ENCODE results near the gene WDFY4.

WDFY4 gene

GRCh38 chr10:48749254-48749787 is 64.6 kb downstream of the WDFY4 start:
- Histone ChIP-seq H3K36me3 (ENCODE audit: insufficient read depth) (no peaks in the 10 kb centered on the region), H3K27ac (no peak overlapping the region), H3K27me3 (ENCODE audit: insufficient read depth, low read depth) (no peaks in the 10 kb centered on the region), H2AFZ (ENCODE audit: low read depth) (no peak overlapping the region), H3K79me2 (ENCODE audit: insufficient read depth, low read depth) (no peaks in the 10 kb centered on the region), H4K20me1 (ENCODE audit: insufficient read depth) (no peaks in the 10 kb centered on the region), H3K4me2 (no peak overlapping the region), H3K4me1 (ENCODE audit: low read depth, poor library complexity, severe bottlenecking) (no peaks in the 10 kb centered on the region), H3K9ac (no peak overlapping the region), H3K4me3 (IDR thresholded peaks at IDR 0.05; ENCODE audit: insufficient read depth, low read depth, low read length) (no peak overlapping the region)
- TF ChIP-seq, protein P1, sequence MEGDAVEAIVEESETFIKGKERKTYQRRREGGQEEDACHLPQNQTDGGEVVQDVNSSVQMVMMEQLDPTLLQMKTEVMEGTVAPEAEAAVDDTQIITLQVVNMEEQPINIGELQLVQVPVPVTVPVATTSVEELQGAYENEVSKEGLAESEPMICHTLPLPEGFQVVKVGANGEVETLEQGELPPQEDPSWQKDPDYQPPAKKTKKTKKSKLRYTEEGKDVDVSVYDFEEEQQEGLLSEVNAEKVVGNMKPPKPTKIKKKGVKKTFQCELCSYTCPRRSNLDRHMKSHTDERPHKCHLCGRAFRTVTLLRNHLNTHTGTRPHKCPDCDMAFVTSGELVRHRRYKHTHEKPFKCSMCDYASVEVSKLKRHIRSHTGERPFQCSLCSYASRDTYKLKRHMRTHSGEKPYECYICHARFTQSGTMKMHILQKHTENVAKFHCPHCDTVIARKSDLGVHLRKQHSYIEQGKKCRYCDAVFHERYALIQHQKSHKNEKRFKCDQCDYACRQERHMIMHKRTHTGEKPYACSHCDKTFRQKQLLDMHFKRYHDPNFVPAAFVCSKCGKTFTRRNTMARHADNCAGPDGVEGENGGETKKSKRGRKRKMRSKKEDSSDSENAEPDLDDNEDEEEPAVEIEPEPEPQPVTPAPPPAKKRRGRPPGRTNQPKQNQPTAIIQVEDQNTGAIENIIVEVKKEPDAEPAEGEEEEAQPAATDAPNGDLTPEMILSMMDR (conservative IDR thresholded peaks at IDR 0.05; ENCODE audit: low read depth, low read length): no peak

GRCh38 chr10:48750019-48750418 is 65.3 kb downstream of the WDFY4 start:
- H4K20me1 ChIP-seq (ENCODE audit: insufficient read depth): no peaks in the 10 kb centered on the region
- no peaks in the 10 kb centered on the region for H3K79me2 ChIP-seq (ENCODE audit: insufficient read depth, low read depth)
- no peak overlapping the region for H3K4me3 ChIP-seq (IDR thresholded peaks at IDR 0.05; ENCODE audit: insufficient read depth, low read depth, low read length)
- H3K4me2 ChIP-seq: no peak overlapping the region
- no peak overlapping the region for H3K27ac ChIP-seq
- H3K27me3 ChIP-seq (ENCODE audit: insufficient read depth, low read depth): no peaks in the 10 kb centered on the region
- TF ChIP-seq, protein P1 (conservative IDR thresholded peaks at IDR 0.05; ENCODE audit: low read depth, low read length): no peak
- no peaks in the 10 kb centered on the region for H3K36me3 ChIP-seq (ENCODE audit: insufficient read depth)
- no peak overlapping the region for H2AFZ ChIP-seq (ENCODE audit: low read depth)
- H3K9ac ChIP-seq: no peak overlapping the region
- no peaks in the 10 kb centered on the region for H3K4me1 ChIP-seq (ENCODE audit: low read depth, poor library complexity, severe bottlenecking)

GRCh38 chr10:48750991-48751390 is 66.3 kb downstream of the WDFY4 start:
- Histone ChIP-seq H3K36me3 (ENCODE audit: insufficient read depth) (no peaks in the 10 kb centered on the region), H3K27ac (no peak overlapping the region)
- TF ChIP-seq, protein P1 (conservative IDR thresholded peaks at IDR 0.05; ENCODE audit: low read depth, low read length): no peak

DNA sequence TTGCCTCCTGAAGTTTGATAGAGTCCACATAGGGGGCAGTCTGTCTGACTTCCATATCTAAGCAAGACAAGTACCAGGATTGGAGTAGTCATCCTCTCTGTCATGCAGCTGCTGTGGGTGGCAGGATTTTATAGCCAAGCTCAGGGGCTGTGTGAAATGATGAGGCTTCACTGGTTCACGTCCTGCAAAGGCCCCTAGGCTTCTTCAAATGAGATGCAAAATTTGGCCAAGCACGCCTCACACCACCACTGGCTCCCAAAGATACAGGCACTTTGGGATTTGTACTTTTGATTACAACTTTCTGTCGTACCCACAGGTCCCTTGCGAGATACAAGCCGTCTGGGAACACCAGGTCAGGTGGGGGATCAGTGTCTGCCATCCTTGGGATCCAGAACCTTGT is 67.1 kb downstream of the WDFY4 start:
- Histone ChIP-seq H3K27me3 (ENCODE audit: insufficient read depth, low read depth) (no peaks in the 10 kb centered on the region), H3K36me3 (ENCODE audit: insufficient read depth) (no peaks in the 10 kb centered on the region), H3K4me1 (ENCODE audit: low read depth, poor library complexity, severe bottlenecking) (no peaks in the 10 kb centered on the region), H3K27ac (no peak overlapping the region), H3K79me2 (ENCODE audit: insufficient read depth, low read depth) (no peaks in the 10 kb centered on the region), H3K9ac (no peak overlapping the region), H3K4me2 (no peak overlapping the region), H3K4me3 (IDR thresholded peaks at IDR 0.05; ENCODE audit: insufficient read depth, low read depth, low read length) (no peak overlapping the region), H2AFZ (ENCODE audit: low read depth) (no peak overlapping the region), H4K20me1 (ENCODE audit: insufficient read depth) (no peaks in the 10 kb centered on the region)
- TF ChIP-seq, protein P1 (conservative IDR thresholded peaks at IDR 0.05; ENCODE audit: low read depth, low read length): no peak

More at GRCh38 chr10:48750991-48751390, 66.3 kb downstream of the WDFY4 start:
- no peak overlapping the region for H3K9ac ChIP-seq
- H3K79me2 ChIP-seq (ENCODE audit: insufficient read depth, low read depth): no peaks in the 10 kb centered on the region
- H3K4me1 ChIP-seq (ENCODE audit: low read depth, poor library complexity, severe bottlenecking): no peaks in the 10 kb centered on the region
- H3K4me3 ChIP-seq (IDR thresholded peaks at IDR 0.05; ENCODE audit: insufficient read depth, low read depth, low read length): no peak overlapping the region
- H4K20me1 ChIP-seq (ENCODE audit: insufficient read depth): no peaks in the 10 kb centered on the region
- H3K27me3 ChIP-seq (ENCODE audit: insufficient read depth, low read depth): no peaks in the 10 kb centered on the region
- H3K4me2 ChIP-seq: no peak overlapping the region
- H2AFZ ChIP-seq (ENCODE audit: low read depth): no peak overlapping the region

All from KMS-11 (cell line).